Stimulated activated CD8-positive, alpha-beta memory T cell treated with anti-CD3 and anti-CD28 coated beads, Interleukin-2, amount 100 ng/mL, for 1 hour (primary cell): ENCODE results near the gene ANKMY1.

Source experiments
- DNase-seq, 2 donors: peaks; one replicate each; pipeline ENCODE4 v3.0.0-alpha.2; 2020; ENCODE audit warnings: low read depth in 2 of 2

ANKMY1 gene

GRCh38 chr2:240449764-240450531, 107.8 kb downstream of the ANKMY1 start:
- no peak for DNase-seq

- DNase-seq: no peak
These were observed 109.2 kb downstream of the ANKMY1 start for GRCh38 chr2:240448387-240449274.

DNA sequence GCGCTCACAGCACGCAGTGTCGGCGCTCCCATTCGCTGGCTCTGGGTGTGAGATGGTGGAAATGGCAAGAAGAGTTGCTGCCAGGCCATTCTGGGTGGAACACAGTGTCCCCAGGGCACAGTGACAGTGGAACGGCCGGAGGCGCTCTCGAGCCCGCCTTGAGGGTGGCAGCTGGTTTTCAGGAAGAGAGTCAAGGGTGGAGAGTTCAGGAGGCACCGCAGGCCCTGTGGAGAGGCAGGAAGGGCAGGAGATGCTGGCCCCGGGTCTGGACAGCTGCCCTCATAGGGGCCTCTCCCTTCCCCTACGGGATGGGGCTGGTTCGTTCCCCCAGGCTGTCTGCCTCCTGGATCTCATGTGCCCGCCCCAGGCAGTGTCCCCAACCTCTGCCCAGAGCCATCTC, 109.9 kb downstream of the ANKMY1 start:
- no peak for DNase-seq

DNA sequence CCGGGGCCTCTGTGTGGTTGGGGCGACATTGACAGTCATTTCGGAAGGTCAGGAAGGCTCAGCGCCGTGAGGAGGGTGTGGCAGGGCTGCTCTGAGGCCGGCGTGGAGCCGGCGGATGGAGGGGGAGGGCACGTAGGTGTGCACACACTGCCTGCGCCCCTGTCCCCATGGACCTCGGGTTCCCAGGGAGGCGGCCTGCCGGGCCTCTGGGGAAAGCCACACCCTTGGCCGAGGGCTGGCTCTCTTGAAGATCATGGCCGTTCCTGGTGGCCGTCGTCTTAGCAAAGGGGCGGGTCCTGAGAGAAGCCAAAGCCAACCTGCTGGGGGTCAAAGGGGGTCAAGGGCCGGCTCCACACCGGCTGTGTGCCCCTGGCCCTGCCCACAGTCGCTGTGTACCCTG, 110.5 kb downstream of the ANKMY1 start:
- no peak for DNase-seq

DNA sequence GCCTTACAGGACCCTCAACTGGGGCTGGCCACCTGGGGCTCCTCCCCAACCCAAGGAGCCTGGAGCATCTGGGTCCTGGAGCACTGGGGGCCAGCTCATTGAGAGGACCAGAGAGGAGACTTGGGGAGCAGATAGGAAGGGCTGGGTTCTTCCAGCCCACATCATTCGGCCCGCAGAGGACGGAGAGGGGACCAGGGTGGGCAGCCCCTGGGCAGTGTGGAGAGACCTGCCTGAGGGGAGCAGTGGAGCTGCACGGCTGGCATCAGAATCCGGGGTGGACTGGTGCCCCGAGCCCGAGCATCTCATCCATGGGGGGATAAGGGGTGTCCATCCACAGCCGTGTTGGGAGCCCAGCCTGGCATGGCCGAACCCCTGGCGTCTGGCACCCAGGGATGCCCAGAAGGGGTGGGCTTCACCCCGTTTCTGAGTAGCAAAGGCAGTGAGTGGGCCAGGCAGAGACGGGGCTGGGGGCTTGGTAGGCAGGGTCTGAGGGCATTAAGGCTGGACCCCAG, 111.1 kb downstream of the ANKMY1 start:
- no peak for DNase-seq

DNA sequence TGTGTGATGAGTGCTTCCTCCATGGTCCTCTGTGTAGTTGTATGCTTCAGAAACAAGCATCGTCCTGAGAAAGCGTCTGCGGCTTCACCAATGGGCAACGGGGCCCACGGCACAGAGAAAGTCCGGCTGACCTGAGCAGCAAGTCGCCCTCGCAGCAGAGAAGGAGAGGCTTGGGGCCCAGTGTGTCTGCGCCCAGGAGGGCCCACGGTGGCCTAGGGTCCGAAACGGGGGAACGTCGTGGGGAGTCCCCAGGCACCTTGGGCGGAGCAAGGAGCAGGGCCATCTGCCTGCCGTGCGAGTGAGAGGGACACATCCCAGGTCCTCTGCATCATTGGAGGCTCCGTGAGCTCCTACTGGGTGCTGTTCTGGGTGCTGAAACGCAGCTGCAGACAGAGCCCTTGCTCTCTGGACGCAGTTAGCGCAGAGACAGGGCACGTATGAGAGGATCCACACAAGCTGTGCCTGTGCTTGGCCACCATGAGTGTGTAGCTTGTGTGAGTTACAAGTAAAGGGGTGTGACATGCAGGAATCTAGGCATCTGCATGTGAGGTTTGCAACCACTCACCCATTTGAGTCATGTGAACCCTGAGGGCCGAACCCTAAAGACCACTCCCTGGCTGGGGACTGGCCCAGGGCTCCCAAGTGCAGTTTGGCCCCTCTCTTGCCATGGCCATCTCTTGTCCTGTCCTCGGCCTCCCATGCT, 111.7 kb downstream of the ANKMY1 start:
- no peak for DNase-seq

DNA sequence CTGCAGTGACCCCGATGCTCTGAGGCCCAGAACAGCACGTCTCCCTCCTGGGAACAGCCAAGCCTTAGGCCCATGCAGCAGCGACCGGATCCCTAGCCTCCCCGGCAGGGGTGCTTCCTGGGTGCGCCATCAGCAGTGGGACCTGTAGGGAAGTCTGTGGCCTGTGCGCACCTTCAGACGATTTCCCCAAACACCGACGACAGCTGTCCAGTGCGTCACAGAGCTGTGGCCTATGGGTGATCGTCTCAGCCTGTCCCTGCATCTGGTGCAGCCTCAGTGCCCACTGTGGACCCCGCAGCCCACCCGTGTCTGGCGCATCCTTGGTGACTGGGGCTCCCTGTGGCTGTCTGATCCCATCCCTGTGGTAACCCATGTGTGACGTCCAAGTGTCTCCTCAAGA, 113.3 kb downstream of the ANKMY1 start:
- DNase-seq: no peak

DNA sequence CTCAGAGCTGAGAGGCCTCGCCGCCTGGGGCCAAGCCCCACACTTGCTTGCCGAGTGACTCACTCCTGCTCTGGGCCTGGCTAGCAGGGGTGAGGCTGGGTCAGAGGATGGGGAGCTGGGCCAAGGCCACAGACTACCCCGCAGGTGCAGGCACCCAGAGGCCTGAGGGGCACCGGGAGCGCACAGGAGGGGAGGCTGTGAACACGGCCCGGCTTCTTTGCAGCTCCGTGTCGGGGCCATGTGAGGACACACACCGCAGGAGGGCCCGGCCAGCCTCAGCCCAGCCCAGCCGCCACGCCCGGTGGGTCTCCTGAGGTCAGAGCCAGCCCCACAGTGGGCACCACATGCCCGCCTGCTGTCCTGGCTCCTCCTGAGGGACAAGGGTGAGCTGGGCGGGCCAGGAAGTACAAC, 113.9 kb downstream of the ANKMY1 start:
- no peak for DNase-seq

GRCh38 chr2:240442891-240443715, 114.7 kb downstream of the ANKMY1 start:
- DNase-seq: no peak

GRCh38 chr2:240441993-240442411, 115.8 kb downstream of the ANKMY1 start:
- no peak for DNase-seq

DNA sequence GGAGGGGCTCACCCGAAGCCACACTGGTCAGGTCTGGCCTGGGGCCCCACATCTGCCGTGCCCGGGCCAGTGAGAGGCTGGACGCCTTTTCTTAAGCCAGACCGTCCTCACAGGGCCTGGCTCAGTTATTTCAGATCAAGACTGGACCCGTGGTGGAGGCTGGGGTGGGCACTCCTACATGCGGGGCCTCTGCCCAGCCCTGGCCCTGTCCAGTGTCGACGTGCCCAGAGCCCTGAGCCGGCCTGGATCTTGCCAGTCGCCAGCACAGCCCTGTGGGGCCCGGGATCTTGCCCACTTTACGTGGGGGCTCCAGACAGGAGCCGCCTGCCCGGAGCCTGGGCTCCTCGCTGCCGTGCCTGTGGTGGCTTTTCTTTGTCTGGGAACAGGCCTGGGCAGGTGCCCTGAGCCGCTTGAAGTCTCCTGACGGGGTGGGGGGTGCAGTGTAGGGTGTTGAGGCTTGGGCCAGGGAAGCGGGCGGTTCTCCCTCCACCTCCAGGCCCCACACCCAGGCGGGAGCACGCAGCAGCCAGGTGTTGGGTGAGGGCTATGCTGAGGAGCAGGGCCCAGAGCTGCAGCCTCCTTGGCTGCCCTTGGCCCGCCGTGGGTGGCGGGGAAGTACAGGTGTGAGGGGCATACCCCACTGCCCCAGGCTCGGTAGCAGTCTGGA, 116.3 kb downstream of the ANKMY1 start:
- no peak for DNase-seq

DNA sequence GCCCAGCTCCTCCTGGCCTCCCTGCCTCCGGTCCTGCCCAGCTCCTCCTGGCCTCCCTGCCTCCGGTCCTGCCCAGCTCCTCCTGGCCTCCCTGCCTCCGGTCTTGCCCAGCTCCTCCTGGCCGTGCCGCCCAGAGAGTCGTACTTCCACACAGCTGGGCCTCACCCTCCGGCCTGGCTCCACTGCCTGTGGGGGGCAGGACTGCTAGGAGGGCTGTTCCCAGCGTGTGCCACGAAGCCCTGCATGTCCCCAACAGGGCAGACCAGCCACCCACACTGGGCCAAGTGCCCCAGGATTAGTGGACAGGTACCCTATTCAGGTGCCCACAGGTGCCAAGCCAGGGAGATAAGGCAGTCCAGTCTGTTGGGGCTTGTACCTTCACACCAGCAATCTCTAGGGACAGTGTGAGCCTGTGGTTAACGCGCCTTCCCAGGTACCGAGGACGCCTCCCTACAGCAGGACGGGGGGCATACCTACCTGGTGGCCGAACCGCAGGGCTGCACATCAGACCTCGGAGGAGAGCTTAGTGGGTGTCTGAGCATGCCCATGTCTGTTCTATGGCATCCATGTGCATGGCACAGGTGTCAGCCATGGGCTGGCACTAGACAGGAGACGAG, 117.0 kb downstream of the ANKMY1 start:
- no peak for DNase-seq

- no peak for DNase-seq
These were observed 117.5 kb downstream of the ANKMY1 start for GRCh38 chr2:240440251-240440650.

GRCh38 chr2:240439698-240440151, 118.1 kb downstream of the ANKMY1 start:
- DNase-seq: no peak

GRCh38 chr2:240438810-240439697, 118.7 kb downstream of the ANKMY1 start:
- no peak for DNase-seq

DNA sequence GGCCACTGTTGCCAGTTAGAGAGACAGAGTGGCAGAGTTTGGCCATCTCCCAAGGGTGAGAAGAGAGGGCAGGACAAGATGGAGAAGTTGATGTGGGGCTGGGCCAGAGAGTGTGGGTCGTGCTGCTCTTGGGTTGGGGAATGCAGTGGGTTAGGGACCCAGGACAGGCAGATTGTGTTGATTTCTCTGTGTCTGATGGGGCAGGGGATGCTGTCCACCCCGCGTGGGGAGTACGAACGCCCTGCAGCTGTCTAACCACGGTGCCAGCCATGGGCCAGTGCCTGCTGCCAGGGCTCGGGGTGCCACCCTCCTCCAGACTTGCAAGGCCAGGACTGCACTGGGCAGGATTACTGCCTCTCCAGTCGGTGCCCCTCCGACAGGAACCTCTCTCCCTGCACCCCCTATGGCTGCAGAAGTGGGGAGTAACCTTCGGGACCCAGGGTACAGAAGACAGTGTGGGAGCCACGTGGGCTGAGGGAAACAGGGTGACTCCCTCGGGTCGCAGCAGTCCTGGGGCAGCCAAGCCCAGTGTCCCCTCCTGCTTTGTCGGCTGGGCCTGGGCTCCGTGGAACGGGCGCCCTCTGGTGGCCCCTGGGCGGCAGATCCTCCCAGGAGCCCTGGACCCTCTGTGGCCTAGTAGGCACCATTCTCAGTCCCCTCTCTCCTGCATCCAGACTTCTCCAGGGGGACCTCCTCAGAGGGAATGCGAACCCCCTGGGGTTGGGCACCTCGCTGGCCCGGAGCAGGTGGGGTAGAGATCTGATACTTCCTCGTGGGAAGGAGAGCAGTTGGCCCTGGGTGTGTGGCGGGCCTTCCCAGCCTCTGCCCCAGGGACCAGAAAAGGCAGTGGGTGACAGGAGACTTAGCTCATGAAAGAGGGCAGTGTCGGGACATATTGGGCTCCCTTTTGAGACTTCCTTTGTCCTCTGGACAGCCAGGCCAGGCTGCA, 119.7 kb downstream of the ANKMY1 start:
- DNase-seq: peak; percentile 23 to 48

DNA sequence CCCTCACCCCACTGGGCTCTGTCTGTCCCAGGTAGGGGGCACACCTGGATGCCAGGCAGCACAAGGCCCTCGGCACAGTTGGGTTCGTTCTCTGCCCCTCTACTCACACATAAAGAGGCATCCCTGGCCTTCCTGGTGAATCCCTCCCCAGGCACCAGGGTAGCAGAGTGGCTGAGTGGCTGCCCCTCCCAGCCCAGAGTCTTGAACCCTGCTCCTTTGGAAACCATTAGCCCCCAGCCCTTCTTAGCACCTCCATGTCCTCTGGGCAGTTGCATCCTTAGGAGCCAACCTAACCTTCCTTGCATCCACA, 120.3 kb downstream of the ANKMY1 start:
- DNase-seq: no peak
